HG03135 (cell line): ENCODE results near the gene LSM14A.

Experiments
- ATAC-seq: cut with Tn5 transposase; IDR thresholded peaks from one replicate; pipeline ENCODE4 v1.9.1; 2021; ENCODE audit warnings: mild to moderate bottlenecking, moderate library complexity; ENCODE audit not compliant: unreplicated experiment

Gene LSM14A

DNA sequence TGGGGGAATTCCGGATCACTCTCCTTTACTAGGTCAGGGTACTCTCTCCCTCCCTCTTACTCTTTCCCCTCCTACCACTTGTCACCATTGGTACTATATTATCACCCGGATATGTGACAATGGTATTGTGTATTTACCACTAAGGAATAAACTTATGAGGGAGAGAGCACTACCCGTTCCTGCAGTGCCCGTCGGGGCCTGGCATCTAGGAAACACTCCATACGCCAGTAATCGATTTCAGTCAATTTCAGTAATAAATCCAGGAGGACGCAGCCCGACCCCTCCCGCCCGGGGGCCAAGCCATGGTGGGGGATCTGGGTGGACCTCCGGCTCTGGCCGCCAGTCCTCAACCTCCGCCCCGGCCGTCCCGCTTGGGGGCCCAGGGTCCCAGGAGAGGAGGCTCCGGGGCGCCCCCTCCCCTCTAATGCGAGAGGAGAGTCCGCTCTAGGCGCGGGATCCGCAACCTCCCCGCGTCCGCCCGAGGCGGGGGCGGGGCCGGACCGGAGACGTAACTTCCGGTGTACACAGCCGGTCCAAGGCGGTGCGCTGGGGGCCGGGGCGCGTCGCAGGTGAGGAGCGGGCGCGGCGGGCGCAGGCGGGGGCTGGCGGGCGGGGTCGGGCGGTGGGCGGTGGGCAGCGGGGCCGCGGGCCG is 81.9 kb downstream of the LSM14A start, which contains the start of gene GARRE1:
TSS of gene GARRE1 (plus strand) at position 509 of the 652 bp plus-strand sequence. CDS start 45,920 bp downstream, outside the sequence.
- peak; percentile 91 for ATAC-seq

DNA sequence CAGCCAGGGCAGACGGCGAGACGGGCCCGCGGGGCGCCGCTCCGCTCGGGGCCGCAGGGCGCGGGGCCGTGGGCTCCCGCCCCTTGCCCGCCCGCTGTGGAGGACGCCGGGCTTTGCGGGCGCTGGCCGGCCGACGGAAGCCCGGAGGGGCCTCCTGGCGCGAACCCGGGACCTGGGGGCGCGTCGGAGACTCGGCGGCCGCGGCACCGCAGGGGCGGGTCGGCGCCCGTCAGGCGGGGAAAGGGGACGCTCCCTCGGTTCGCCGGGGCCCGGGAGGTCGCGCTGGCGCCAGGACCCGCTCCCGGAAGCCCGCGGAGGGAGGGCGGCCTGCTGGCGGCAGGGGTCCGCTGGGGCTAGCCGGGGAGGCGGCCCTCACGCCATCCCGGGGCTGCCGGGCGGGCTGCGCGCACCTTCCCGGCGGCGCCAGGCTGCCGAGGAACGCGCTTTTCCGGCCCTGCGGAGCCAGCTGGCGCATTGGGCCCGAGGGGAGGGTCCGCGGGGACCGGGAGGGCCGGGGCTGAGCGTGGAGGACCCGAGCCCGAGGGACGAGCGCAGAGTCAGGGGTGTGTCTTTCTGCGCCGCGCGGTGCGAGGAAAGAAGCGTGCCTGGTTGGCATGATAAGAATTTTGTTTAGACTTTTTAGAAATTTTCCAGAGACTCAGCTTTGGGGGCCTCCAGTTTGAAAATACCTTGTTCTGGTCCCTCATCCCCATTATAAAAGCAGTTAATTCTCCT is 82.6 kb downstream of the LSM14A start:
- ATAC-seq, result peak; percentile 45

DNA sequence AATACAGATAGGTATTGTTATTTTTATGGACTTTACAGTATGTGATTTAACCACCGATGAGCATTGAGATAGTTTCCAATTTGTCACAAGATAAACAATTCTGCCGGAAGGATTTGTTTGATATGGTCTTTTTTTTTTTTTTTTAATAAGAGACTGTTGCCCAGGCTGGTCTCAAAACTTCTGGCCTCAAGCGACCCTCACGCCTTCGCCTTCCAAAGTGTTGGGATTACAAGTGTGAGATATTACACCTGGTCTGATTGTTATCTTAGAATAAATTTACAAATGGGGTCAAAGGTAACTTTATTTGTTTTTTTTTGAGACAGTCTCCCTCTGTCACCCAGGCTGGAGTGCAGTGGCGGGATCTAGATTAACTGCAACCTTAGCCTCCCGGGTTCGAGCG is 83.2 kb downstream of the LSM14A start:
- ATAC-seq, result no peak

- no peak for ATAC-seq
Observed at GRCh38 chr19:34256835-34257558, 84.7 kb downstream of the LSM14A start.

DNA sequence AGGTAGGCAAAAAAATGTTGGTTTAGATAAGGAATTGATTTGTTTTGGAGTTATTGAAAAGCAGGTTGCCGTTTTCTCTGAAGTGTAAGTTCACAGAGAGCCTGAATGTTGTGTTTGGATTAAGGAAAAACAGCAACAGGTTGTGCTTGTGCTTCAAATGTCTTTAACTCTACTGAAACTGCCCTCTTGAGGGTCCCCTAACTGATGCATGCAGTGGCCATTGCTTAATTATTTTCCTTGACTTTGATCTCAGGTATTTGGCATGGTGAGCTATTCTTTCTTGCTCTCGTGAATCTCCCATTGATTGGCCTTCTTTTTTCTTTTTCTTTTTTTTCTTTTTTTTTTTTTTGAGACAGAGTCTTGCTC is 85.2 kb downstream of the LSM14A start:
- ATAC-seq, result no peak

DNA sequence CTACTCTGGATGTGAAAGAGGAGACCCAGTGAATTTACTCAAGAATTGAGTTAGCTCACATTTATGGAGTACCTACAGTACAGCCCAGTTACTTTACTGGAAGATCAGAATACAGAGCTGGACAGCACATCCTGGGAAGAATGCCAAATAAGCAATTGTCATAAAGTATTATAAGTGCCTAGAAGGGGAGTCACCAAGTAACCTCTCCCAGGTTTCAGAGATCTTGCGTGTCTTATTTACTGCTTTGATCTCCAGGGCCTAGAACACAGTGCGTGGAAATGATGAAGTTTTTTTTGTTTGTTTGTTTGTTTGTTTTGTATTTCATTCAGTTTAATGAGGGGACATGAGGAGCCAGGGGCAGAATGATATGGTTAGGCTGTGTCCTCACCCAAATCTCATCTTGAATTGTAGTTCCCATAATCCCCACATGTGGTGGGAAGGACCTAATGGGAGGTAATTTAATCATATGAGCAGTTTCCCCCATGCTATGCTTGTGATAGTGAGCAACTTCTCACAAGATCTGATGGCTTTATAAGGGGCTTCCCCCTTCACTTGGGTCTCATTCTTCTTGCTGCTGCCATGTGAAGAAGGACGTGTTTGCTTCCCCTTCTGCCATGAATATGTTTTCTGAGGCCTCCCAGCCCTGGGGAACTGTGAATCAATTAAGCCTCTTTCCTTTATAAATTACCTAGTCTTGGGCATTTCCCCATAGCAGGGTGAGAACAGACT is 87.2 kb downstream of the LSM14A start:
- no peak for ATAC-seq

DNA sequence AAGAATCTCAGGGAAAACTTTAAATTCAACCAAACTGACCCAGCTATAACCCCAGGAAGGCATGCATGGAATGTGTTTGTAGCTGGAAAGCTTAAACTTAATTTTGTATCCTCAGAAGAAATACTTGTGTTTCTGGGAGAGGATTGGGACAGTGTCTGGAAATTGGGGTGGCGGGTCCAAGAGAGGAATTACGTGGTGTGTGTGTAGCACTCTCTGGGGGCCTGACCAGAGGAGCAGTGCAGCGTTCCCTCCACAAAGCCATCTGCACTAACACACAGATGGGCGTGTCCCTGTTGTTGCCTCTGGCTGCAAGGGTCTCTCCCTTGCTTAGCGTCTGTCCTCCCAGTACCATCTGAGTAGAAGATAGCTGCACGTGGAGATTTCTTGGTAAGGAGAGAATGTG is 88.5 kb downstream of the LSM14A start:
- no peak for ATAC-seq

- no peak for ATAC-seq
Observed at GRCh38 chr19:34261334-34262109, 89.2 kb downstream of the LSM14A start.

- ATAC-seq, result no peak
Observed at GRCh38 chr19:34263745-34264237, 91.5 kb downstream of the LSM14A start.

- no peak for ATAC-seq
Observed at GRCh38 chr19:34265221-34265650, 92.9 kb downstream of the LSM14A start.

GRCh38 chr19:34269081-34269480 is 96.8 kb downstream of the LSM14A start:
- no peak for ATAC-seq

- no peak for ATAC-seq
Observed at GRCh38 chr19:34269489-34269888, 97.2 kb downstream of the LSM14A start.

GRCh38 chr19:34269968-34270621 is 97.8 kb downstream of the LSM14A start:
- ATAC-seq, result no peak

DNA sequence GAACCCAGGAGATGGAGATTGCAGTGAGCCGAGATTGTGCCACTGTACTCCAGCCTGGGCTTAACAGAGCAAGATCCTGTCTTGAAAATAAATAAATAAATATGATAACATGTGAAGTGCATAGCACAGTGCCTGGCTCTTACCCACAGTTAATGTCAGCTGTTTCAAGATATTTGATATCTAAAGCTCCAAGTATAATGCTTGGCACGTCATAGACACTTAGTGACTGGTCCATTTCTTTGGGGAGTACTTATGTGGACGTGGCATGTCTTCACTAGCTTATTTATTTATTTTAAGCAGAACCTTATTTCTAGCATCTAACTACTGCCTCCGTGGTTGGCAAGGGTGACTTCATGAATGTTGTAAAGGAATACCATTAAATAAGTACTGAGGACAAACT is 100.8 kb downstream of the LSM14A start:
- no peak for ATAC-seq

- ATAC-seq, result no peak
Observed at GRCh38 chr19:34274284-34274826, 102.1 kb downstream of the LSM14A start.

DNA sequence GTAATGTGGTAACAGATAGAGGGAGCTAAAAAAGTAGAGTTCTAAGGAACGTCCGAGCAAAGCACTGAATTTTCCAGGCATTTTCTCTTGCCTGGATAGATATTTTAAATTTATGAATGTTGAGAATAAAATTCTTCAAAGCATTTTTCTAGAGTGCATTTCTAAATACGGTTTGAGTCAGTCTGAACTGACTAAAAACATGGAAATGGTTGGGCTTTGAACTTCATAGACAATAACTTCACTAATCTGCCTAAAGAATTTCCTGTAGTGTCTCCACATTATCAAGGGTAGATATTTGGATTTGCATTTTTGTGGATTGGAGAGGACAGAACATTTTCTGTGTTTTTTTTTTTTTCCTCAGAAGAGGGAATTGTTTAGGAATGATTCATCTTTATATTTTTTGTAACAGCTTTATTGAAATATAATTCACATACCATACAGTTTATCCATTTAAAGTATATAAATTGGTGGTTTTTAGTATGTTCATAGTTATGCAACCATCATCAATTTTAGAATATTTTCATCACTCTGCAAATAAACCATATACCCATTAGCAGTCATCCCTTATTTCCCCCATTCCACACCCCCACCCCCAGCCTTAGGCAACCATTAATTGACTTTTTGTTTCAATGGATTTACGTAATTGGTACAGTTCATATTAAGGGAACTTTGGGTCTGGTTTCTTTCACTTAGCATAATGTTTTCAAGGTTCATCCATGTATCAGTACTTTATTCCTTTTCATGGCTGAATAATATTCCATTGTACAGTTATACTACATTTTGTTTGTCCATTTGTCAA is 102.7 kb downstream of the LSM14A start:
- no peak for ATAC-seq

DNA sequence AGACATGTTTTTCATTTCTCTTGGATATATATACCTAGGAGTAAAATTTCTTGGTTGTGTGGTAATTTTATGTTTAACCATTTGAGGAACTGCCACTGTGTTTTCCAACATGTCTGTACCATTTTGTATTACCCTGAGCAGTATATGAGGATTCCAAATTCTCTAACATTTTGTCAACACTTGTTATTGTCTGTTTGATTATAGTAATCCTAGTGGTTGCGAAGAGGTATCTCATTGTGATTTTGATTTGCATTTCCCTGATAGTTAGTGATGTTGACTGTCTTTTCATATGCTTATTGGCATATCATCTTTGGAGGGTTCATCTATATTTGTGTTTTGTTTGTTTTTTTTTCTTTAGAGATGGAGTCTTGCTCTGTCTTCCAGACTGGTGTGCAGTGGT is 103.4 kb downstream of the LSM14A start:
- ATAC-seq, result no peak

GRCh38 chr19:34276614-34277013 is 104.3 kb downstream of the LSM14A start:
- no peak for ATAC-seq

DNA sequence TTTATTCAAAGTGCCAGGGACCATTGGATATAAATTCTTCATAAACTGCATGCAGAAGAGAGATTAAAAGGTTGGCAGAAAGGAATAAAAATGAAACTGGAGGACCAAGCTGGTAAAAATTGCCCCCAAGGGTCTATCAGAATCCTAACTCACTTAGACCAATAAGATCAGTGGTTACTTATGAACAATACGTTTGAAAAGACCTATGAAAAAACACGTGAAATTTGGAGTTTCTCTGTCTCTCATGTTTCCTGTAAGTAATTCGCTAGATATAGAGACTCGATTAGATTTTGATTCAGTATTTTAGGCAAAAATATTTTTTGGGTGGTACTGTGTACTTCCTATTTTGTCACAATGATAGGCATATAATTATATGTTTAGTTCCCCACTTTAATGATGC is 104.9 kb downstream of the LSM14A start:
- no peak for ATAC-seq
